GM21423 (cell line): Measurements from ENCODE around the gene NOL7.
A peak's percentile ranks its signal among the peaks of the same experiment; 100 is the strongest.

Source experiments
- ATAC-seq: cut with Tn5 transposase; IDR thresholded peaks from one replicate; pipeline ENCODE4 v1.9.1; 2021; ENCODE audit warnings: mild to moderate bottlenecking, moderate library complexity; ENCODE audit not compliant: unreplicated experiment

Gene NOL7

DNA sequence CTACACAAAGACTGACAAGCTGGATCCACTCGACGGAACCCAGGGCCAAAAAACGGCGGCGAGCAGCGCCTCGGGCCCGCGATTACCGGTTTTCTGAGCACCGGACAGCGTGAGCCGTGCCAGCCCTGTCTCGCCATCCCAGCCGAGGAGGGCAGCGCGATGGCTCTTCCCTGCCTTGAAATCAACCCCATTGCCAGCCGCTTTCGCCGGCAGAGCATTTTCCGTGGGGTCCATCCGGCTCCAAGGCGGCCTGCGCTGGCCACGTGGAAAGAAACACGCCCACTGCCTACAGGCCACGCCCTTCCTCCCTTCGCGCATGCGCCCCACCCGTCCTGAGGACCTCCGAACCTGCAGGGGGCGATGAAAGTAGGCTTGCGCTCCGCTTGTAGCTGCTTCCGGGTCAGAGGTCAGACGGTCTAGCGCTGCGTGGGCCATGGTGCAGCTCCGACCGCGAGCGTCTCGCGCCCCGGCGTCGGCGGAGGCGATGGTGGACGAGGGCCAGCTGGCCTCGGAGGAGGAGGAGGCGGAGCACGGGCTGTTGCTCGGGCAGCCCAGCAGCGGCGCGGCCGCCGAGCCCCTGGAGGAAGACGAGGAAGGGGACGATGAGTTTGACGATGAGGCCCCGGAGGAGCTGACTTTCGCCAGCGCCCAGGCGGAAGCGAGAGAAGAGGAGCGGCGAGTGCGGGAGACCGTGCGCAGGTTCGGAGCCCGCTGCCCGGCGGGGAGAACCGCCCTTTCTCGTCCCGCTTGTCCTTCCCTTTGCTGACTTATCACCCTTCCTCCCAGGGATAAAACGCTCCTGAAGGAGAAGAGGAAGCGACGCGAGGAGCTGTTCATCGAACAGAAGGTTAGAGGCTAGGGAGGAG lies at the start of gene NOL7:
Gene NOL7, plus strand, starts transcription at position 410 of the 866 bp plus-strand sequence. Its CDS starts 24 bp downstream, at position 434.
- peak; percentile 89 for ATAC-seq

DNA sequence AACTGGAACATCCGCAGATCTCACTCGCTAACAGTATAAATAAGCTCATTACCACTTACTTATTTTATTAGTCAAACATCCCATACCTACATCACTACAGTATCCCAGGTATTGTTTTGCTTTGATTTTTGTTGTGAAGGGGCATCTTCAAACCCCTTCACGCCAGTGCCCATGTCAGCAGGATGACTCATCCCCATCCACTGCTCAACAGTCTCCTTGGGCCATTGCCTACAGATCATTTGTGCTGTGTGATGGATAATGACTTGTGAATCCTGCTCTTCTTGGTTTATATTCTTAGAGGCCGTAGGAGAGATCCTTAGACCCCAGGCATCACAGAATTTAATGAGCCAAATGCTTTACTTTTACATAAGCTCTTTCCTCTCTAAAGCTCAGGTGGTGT lies 49.2 kb upstream of the NOL7 start:
- no peak for ATAC-seq

DNA sequence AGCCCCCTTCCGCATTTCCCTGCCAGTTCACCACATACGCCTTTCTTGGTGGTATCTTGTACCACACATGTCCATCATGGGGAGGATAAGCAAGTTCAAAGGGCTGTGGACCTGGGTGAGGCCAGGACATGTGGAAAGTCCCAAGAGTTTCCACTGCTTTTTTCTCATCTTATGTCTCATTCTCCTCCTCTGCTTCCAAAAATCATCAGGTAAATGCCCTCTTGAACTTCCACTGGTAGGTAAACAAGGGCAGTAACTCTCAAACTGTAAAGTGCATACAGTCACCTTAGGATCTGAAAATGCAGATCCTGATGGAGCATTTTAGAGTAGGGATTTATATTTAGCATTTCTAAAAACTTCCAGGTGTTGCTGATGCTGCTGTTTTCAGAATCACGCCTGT lies 48.6 kb upstream of the NOL7 start:
- ATAC-seq = no peak

DNA sequence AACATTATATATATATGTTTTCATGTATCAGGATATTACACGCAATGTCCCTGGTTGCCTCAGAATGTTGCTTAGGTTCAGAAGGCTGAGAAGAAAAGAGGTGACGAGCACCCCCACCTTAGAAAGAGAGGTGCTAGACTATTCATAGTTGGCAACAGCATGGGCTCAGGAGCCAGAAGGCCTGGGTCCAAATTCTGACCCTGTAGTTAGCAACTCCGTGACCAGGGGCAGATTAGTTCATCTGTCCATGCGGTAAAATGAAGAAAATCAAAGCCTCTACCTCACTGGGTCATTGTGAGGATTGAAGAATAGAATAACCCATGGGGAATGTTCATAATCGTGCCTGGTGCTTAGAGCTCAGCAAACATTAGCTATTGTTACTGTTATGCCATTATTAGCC lies 46.2 kb upstream of the NOL7 start:
- no peak for ATAC-seq

DNA sequence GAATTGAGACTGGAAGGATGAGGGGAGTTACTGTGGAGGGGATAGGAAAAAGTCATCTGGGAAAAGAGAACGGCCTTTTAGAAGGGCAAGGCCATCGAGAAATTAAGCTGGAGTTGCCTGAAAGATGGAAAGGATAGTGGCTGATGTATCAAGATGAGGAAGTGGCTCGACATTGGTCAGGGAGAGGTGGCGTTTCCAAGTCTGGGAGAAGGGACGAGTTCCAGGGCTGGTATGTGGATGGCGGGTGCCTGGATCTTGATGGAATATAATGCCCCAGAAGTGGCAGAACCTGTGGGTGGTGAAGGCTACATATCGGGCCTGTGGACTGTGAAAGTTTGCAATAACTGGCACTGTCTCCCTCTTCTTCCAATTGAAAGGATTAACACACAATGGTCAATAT lies 42.9 kb upstream of the NOL7 start:
- ATAC-seq = no peak

DNA sequence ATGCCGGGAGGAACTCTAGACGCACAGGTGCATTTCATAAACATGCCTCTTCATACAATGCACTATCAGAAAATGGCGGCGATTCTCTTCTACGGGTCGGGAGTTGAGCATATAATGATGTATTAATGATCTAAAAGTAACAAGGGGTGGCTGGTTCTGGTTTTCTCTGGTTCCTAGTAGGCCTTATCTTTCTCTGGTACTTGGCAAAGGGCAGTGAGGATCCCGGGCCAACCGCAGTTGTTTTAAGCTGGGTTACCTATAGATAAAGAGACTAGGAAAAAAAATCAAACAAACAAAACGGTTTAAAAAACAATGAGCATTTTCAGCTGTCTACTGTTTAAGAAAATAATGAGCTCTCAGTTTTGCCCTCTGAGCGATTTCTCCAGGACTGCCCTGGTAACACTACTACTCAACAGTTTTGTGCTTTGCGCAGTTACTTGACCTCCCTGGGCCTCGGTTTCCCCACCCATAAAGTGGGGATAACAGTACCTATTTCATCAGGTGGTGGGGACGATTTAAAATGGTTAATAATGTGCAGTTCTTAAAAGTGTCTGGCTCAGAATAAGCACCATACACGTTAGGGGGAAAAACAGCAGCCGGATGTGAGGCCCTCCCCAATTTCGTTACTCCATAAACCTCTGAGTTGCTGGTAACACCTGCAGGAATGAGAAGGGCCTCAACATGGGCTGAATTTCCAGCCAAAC lies 42.0 kb upstream of the NOL7 start:
- ATAC-seq = no peak

DNA sequence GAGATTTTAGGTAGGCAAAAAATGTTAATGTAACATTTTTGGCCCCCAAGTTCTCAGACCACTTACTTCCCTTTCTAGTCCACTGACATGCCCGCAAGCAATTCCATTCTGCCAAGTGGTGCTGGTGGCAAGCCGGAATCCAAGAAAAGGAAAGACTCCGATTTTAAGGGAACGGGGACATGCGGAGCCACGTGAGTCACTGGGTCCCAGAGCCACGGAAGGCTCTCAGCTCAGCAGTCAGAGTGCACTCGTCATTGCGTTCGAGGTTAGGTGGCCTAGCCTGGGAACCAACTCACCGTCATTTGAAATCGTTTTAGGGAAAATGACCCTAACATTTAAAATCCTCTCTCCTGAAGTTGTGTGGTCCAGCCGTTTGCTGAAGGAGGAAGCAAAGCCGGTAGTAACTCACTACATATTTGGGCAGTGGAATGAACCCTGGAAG lies 41.4 kb upstream of the NOL7 start:
- no peak for ATAC-seq

DNA sequence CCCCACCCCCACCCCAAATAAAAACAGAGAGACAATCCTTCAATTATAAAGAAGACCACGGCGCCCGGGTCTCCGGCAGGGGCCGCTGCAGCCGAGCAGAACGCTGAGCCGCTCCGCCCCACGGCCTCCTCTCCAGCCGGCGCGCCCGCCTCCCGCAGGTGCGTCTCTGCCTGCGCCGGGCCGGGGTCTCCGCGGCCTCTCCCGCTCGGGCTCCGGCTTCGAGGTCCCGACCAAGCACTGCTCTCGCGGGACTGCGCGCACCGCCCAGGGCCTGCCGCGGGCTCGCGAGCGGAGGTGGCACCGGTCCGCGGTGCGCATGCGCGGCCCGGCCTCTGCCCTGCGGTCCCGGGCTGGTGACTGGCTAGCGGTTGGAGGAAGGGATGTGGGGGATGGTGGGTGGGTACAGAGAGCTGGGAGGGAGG lies 41.0 kb upstream of the NOL7 start:
- peak; percentile 70 for ATAC-seq

DNA sequence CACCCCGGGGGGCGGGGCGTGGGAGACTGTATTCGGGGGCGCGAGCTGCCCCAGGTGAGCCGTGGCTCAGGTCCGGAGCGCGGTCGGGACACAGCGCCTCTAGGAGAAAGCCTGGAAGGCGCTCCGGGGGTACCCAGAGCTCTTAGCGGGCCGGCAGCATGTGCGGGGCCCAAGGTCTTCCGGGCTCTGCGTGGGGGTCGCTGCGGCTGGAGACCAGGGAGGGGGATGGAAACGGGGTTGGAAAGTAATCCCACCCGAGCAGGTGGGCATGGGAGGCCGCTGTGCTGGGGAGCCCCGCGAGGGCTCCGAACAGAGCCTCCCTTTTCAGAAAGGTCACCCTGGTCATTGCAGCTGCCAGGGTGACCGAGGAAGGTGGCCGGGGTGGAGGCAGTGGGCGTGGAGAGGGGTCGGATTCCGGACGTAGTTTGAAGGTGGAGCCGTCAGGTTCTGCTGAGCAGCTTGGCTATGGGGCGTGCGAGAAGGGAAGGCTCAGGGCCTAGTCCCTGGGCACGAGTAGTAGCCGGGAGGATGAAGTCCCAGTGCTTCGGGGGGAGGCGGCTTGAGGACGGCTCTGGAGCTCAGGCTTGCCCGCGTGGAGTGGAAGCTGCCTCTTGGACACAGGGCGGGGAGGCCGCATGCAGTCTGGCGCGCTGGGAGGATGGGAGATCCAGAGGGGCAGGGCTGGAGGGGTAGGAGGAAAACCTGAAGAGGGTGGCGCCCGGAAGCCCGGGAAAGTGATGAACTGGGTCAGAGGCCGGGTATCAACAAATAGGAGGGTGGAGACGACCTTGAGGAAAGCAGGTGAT lies 40.4 kb upstream of the NOL7 start, which contains the start of gene SIRT5:
Gene SIRT5, plus strand, starts transcription at position 31 of the 806 bp plus-strand sequence. CDS start 9,510 bp downstream, outside the sequence.
- ATAC-seq = peak; percentile 57

DNA sequence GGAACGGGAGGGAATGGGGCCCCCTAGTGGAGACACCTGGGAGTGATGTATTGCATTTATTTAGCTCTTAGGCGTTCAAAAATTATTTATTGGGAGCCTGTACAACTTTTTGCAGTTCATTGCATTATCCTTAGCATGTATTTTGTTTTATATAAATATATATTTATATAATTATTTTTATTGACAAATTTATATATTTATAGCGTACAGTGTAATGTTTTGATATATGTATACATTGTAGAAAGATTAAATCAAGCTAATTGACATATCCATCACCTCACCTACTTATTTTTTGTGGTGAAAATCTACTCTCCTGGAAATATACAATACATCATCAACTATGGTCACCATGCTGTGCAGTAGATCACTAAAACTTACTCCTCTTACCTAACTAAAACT lies 39.8 kb upstream of the NOL7 start:
- ATAC-seq = no peak

DNA sequence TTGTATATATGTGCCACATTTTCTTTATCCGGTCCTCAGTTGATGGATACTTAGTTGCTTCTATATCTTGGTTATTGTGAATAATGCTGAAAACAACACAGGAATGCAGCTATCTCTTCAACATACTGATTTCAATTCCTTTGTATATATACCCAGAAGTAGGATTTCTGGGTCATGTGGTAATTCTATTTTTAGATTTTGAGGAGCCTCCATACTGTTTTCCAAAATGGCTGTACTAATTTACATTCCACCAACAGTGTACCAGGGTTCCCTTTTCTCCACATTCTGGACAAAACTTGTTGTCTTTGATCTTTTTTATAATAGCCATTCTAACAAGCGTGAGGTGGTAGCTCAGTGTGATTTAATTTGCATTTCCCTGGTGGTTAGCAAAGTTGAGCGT lies 39.1 kb upstream of the NOL7 start:
- no peak for ATAC-seq

DNA sequence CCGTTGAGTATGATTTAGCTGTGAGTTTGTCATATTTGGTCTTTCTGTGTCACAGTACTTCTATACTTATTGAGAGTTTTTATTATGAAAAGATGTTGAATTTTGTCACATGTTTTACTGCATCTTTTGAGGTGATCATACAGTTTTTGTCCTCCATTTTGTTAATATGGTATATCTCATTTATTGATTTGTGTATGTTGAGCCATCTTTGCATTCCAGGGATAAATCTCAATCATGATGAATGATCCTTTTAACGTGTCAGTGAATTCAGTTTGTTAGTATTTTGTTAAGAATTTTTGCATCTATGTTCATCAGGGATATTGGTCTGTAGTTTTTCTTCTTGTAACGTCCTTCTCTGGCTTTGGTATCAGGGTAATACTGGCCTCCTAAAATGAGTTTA lies 37.2 kb upstream of the NOL7 start:
- no peak for ATAC-seq

DNA sequence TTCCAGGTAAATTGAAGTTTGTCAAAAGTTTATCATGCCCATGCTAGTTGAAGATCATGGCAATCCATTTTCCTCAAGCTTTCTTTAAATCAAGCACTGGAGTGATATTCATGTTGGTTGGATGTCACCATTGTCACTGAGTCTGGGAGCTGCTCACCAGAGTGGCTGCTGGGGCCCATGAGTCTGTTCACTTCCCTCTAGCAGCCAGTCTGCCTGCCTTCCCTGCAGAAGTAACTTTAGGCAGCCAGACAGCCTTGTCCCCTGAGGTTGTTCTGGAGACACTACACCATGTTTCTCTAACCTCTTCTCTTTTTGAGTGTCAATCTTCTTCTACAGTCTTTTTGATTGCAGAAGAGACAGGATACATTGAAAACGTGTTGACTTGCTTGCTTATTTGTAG lies 35.2 kb upstream of the NOL7 start:
- ATAC-seq = no peak

DNA sequence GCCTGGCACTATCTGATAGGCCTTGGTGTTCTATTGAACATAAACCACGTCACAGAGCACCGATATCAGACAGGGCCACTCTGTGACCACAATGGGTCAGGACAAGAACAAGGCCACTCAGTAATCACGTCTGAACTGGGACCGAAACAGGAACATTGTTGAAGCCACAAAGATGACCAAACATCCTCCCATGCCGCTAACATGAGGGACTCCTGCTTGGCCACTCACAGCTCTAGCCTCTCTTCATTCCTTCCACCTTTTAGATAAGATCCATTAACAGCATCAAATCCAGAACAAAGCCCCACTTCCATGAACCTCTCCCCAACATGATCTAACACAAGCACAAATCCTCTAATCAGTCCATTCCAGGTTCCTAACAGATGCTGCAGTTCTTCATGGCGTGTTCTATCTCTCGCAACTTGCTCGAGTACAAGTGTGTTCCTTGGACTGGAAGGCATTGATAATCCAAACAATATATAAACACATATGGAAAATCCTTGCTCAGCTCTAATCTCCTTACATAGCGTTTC lies 33.4 kb upstream of the NOL7 start:
- no peak for ATAC-seq

DNA sequence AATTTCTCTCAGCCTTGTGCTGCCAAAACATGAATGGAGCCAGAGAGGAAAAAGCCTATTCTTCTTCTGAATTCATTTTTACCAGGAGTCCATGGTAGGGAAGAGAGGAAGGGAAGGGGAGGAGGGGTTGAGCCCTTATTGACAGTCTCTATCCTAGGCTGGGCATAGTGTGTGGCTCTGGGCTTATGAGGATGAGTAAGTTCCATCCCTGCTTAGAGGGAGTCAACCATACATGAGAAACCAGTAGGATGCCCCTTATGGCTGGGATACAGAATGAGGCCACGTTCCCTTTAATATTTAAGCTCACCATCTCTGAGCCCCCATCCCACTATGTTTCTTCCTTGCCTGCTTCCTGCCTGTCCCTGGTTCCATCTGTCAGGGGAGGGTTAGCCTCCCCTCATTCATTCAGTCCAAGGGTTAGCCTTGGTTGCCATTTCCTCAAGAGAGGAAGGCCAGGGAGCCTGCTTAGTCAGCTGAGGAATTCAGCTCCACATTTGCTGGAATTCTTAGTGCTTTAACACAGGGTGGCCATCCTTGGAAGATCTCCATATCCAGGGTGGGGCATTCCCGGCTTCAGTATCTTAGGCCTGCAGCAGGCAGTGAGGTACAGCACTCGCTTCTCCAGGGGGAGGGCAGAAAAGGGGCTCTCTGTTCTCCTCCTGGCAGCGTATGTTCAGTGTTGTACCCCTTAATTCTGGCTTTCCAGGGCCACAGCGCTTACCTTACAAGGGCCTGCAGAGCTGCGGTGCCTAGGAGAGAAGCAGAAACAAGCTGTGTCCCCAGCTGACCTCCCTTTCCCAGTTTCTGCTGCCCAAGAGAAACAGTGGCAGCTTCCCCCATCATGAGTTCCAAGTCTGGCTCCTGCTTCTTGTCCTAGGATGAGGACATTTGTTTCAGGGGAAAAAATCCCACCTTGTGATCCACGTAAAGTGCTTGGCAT lies 28.3 kb upstream of the NOL7 start:
- no peak for ATAC-seq

DNA sequence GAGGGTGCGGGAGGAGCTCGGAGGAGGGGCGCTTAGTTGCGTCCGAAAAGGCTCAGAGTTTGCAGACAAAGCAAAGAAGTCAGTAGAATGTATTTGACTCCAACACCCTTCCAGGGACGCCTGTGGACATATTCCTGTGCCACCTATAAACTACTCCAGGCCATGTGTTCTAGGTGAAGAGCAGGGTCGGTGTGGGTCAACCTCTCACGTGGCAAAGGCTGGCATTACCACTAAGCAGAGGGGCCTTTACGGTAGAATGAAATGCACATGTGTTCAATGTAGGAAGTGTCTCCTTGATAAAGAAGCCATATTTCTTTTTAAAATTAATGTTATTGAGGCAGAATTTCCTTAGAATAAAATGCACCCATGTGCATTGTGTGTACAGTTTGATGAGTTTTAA lies 25.3 kb upstream of the NOL7 start:
- no peak for ATAC-seq

DNA sequence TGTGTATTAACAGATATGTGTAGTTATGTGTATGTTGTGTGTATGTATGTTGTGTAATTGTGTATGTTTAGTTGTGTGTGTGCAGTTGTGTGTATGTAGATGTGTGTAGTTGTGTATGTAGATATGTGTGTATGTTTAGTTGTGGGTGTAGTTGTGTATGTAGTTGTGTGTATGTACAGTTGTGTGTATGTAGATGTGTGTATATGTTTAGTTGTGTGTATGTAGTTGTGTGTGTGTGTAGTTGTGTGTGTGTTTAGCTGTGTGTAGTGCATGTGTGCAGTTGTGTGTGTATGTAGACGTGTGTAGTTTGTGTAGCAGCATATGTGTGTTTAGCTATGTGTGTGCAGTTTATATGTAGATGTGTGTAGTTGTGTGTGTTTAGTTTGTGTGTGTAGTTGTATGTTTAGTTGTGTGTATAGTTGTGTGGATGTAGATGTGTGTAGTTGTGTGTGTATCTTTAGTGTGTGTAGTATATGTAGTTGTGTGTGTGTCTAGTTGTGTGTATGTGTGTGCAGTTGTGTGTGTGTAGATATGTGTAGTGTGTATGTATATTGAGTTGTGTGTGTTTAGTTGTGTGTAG lies 24.5 kb upstream of the NOL7 start:
- ATAC-seq = no peak

DNA sequence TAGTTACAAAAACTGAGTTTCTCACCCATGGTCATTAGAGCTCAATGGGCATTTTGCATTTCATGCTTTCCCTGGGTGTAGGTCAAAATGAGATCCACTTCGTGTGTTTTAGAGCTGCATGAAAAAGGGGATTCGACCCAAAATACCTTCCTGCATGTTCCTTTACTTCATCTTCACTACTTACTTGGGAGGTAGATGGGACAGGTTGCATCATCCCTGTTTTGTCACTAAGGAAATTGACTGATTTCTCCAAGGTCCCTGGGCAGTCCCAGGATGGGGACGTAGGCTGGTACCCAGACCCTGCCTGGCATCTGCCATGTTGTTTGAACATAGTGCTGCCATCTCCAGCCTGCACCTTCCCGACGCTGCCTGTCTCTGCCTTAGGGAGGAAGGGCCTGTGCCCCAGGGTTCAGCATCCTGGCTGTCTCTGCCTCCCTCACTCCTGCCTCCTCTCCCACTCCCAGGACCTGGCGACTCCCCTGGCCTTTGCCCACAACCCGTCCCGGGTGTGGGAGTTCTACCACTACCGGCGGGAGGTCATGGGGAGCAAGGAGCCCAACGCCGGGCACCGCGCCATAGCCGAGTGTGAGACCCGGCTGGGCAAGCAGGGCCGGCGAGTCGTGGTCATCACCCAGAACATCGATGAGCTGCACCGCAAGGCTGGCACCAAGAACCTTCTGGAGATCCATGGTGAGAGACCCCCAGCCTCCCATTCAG lies 23.8 kb upstream of the NOL7 start:
- ATAC-seq = no peak

DNA sequence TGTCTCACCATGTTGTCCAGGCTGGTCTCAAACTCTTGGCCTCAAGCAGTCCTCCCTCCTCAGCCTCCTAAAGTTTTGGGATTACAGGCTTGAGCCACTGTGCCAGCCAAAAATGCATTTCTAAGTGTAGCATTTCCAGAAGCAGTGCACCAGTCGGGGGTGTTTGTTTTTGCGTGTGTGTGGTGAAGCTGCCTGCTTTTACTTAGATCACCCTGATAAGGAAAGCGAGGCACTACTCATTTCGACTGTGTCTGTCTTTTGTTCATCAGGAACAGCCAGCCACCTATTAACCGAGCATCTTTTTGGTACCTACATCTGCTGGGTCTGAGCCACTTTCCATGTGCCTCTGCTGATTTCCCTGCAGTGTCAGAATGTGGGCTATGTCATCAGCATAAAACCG lies 22.0 kb upstream of the NOL7 start:
- no peak for ATAC-seq
